K562 (cell line): ENCODE results near the gene NEFH. TPM values are rescaled to one million over a fixed set of nuclear protein-coding genes. Genes with fewer than 3 reads are reported as not detected.

Experiments used
- ATAC-seq: fragments of 200-7000 bp; cut with Tn5 transposase; 3 replicates; pipeline ENCODE4 v1.9.1; 2020; ENCODE audit warnings: moderate library complexity
- BruUV-seq: library from RNA; stranded (reverse); fragments of 400-500 nt; replicated peaks from 2 replicates; lab custom pipeline; 2021; lab: Mats Ljungman, UMichigan
- CTCF ChIA-PET: fragments of 300-600 bp; formaldehyde crosslinking; extraction: SDS; loops from one replicate; lab custom pipeline; 2021; ENCODE audit warnings: low intra/inter-chr PET ratio; lab: Yijun Ruan, JAX
- POLR2A ChIA-PET: fragments of 300-600, 350-650 bp; sonication (Branson Sonifier 250); formaldehyde crosslinking; extraction: SDS; loops from one replicate; lab custom pipeline; 2021; ENCODE audit warnings: antibody characterized with exemption, inconsistent platforms; lab: Yijun Ruan, JAX
- DNase-seq, 4 experiments: peaks; one replicate each; pipeline versions ENCODE4 v3.0.0 to v3.0.0-alpha.2; 2011 to 2018; ENCODE audit warnings: low spot score in 3 of 4, mixed read lengths in 3 of 4; ENCODE audit errors: extremely low read depth in 1 of 4
- FAIRE-seq: peaks from 2 replicates; lab custom pipeline; 2011; peaks lifted over from hg19 to GRCh38; lab: Jason Lieb, UNC
- H2AFZ ChIP-seq: 2 replicates; pipeline ENCODE4 v1.6.0; 2011; ENCODE audit warnings: low read depth, low read length, control low read depth, inconsistent platforms
- H3K27ac ChIP-seq: fragments of 200-600 bp; 3 replicates; pipeline ENCODE4 v1.8.0; 2011; ENCODE audit warnings: low read depth, mild to moderate bottlenecking, control low read depth, inconsistent platforms, low read length, moderate library complexity, mixed read lengths; ENCODE audit errors: extremely low read depth
- H3K27me3 ChIP-seq, 2 experiments: fragments of 300-600 bp in 1 of 2; 2 replicates in 1 of 2; 3 replicates in 1 of 2; pipeline versions ENCODE4 v1.6.0 to v1.8.0; 2011; ENCODE audit warnings: inconsistent platforms in 2 of 2, low read length in 2 of 2, mild to moderate bottlenecking in 1 of 2, mixed read lengths in 1 of 2, moderate library complexity in 1 of 2; ENCODE audit not compliant: control insufficient read depth in 2 of 2, insufficient read depth in 2 of 2
- H3K36me3 ChIP-seq: fragments of 300-600 bp; 3 replicates; pipeline ENCODE4 v1.8.0; 2011; ENCODE audit warnings: mild to moderate bottlenecking, low read length, inconsistent platforms; ENCODE audit not compliant: control insufficient read depth, insufficient read depth
- H3K4me1 ChIP-seq, 2 experiments: fragments of 200-600 bp in 1 of 2; replicated peaks in 1 of 2; 2 replicates in 1 of 2; 3 replicates in 1 of 2; pipeline versions ENCODE4 v1.5.1 to v1.8.0; 2011; ENCODE audit warnings: inconsistent platforms in 2 of 2, low read length in 2 of 2, mild to moderate bottlenecking in 1 of 2, mixed read lengths in 1 of 2, moderate library complexity in 1 of 2; ENCODE audit not compliant: control insufficient read depth in 2 of 2, insufficient read depth in 2 of 2
- H3K4me2 ChIP-seq: 2 replicates; pipeline ENCODE4 v1.6.1; 2011; ENCODE audit warnings: low read length, control low read depth, inconsistent platforms, mixed read lengths; ENCODE audit not compliant: insufficient read depth
- H3K4me3 ChIP-seq: fragments of 200-600 bp; sonication (generic), shearing (Covaris generic); 2 replicates; pipeline ENCODE4 v1.5.1; 2016; ENCODE audit warnings: control low read depth, inconsistent platforms
- H3K79me2 ChIP-seq: fragments of 200-600 bp; 3 replicates; pipeline ENCODE4 v1.8.0; 2011; ENCODE audit warnings: low read length, inconsistent platforms; ENCODE audit not compliant: control insufficient read depth, insufficient read depth
- H3K9ac ChIP-seq, 2 experiments: 2 replicates each; pipeline versions ENCODE4 v1.6.0 to v1.6.1; 2011; ENCODE audit warnings: low read depth in 2 of 2, low read length in 2 of 2, control low read depth in 1 of 2, inconsistent platforms in 1 of 2, mild to moderate bottlenecking in 1 of 2, mixed read lengths in 1 of 2; ENCODE audit not compliant: insufficient read depth in 1 of 2
- H3K9me1 ChIP-seq: one replicate; pipeline ENCODE4 v1.6.0; 2011; ENCODE audit warnings: inconsistent platforms, mild to moderate bottlenecking, low read length, moderate library complexity; ENCODE audit not compliant: control insufficient read depth, insufficient read depth
- H3K9me3 ChIP-seq: replicated peaks from 2 replicates; pipeline ENCODE4 v1.5.1; 2011; ENCODE audit warnings: low read depth, low read length, inconsistent platforms; ENCODE audit not compliant: control insufficient read depth, insufficient read depth
- H4K20me1 ChIP-seq: replicated peaks from 2 replicates; pipeline ENCODE4 v1.6.1; 2011; ENCODE audit warnings: low read length, inconsistent platforms, mixed read lengths; ENCODE audit not compliant: control insufficient read depth, insufficient read depth
- CHD2 ChIP-seq: IDR thresholded peaks from 2 replicates; pipeline ENCODE4 v1.6.1; 2011; ENCODE audit warnings: low read depth, low read length
- MED1 ChIP-seq: sonication (generic); formaldehyde crosslinking; IDR thresholded peaks from 2 replicates; pipeline ENCODE4 v1.8.1; 2023; ENCODE audit warnings: missing genetic modification reagents, borderline replicate concordance
- STAG1 ChIP-seq: sonication (generic); formaldehyde crosslinking; IDR thresholded peaks from 2 replicates; pipeline ENCODE4 v1.5.0; 2020; ENCODE audit warnings: missing genetic modification reagents, borderline replicate concordance
- TAF7 ChIP-seq: fragments of 450-650 bp; IDR thresholded peaks from 2 replicates; pipeline ENCODE4 v1.6.1; 2016; ENCODE audit warnings: missing genetic modification characterization, missing compliant biosample characterization
- ZNF263 ChIP-seq: sonication (generic); formaldehyde crosslinking; IDR thresholded peaks from 2 replicates; pipeline ENCODE4 v1.8.0; 2022; ENCODE audit warnings: mild to moderate bottlenecking, missing genetic modification reagents, borderline replicate concordance
- WGBS: fragments of 100-300 bp; shearing (Covaris generic); methylation state at CpG from one replicate; pipeline ENCODE4 v1.1.6; 2016; ENCODE audit warnings: low coverage, mixed read lengths; ENCODE audit not compliant: insufficient coverage; ENCODE audit errors: missing lambda C conversion rate; 5-methylcytosine and 5-hydroxymethylcytosine counted together
- in situ Hi-C: fragments of 300-500 bp; cut with MboI; formaldehyde crosslinking; loops from 4 replicates; pipeline ENCODE4 v1.15.0; 2018; ENCODE audit warnings: inconsistent platforms, mixed read lengths
- intact Hi-C: fragments of 100-400 bp; cut with micrococcal nuclease; formaldehyde crosslinking; loops from 2 replicates; pipeline ENCODE4 v1.14.2; 2022
- polyA plus RNA-seq, 8 experiments: library from polyadenylated mRNA; depleted of rRNA in 4 of 8; stranded (reverse) in 5 of 8; unstranded in 3 of 8; fragments of >200 nt; fragmentation: Nextera tagmentation in 2 of 8; fragmentation: Illumina TruSeq in 1 of 8; extraction: Ambion mirVana in 2 of 8; extraction: Trizol in 1 of 8; gene quantifications; 2 replicates each; pipeline versions ENCODE4 v1.2.1 to v1.2.3, GENCODE V29; 2011 to 2014; ENCODE audit warnings: inconsistent platforms in 1 of 8, missing spikeins in 1 of 8
- total RNA-seq, 7 experiments: library from RNA; depleted of rRNA in 6 of 7; stranded (reverse); fragments of >200 nt in 6 of 7; fragmentation: Illumina TruSeq in 2 of 7; extraction: Trizol in 2 of 7; gene quantifications; 2 replicates each; pipeline versions ENCODE4 v1.2.1 to v1.2.3, GENCODE V29; 2011 to 2021; ENCODE audit warnings: low replicate concordance in 1 of 7
- TF ChIP-seq, protein P1 (sequence below), 2 experiments: fragments of 450-650 bp; formaldehyde crosslinking in 1 of 2; IDR thresholded peaks; 2 replicates each; pipeline versions ENCODE4 v1.4.0 to v1.6.1; 2014 to 2020; ENCODE audit warnings: mild to moderate bottlenecking in 2 of 2, borderline replicate concordance in 1 of 2, low read depth in 1 of 2
- TF ChIP-seq, protein P2 (sequence below): fragments of 250-450 bp; sonication (Bioruptor Pico); IDR thresholded peaks from 2 replicates; pipeline ENCODE4 v1.4.0; 2020

The NEFH gene
- total and polyA plus RNA-seq, 9 of the 15 experiments (the other 6 are each of a cell fraction or from before 2014, with no cell fraction given) = 2.3 to 26.9 (median 10.8) TPM

DNA sequence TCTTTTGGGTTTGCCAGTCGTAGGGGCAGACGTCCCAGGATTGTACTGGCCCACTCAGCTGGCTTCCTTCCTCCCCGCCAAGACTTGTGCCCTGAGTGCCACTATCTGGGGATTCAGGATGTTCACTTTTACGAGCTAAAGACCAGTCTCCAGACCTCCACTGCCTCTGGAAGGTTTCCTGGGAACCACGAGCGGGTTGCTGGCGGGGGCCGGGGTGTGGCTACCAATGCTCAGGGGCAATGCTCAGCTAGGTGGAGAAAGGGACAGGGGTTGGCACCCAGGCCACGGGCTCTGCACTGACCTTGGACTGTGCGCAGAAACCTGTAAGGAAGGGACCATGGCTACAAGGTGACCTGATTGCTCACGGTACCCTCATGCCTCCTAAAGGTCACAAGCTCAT is 2.2 kb downstream of the NEFH start:
- ChIA-PET CTCF (interaction anchor here (0.6 kb wide), 1 partner anchor 969 kb away, joined by 3 read pairs; no protein-coding TSS in a partner anchor), POLR2A (interaction anchor here (0.6 kb wide), 1 partner anchor 14 kb away, joined by 3 read pairs; no protein-coding TSS in a partner anchor)
- BruUV-seq = no TSS peak
- Histone ChIP-seq H3K27ac (peak overlapping the region; percentile 68), H3K9ac (peak overlapping the region; percentile 54 to 68), H3K9me3 (no peaks in the 10 kb centered on the region), H4K20me1 (peaks cover 19% of the 10 kb centered on the region; the same call in 1 of the 2 replicates), H2AFZ (peak overlapping the region; percentile 69), H3K36me3 (peaks cover 24% of the 10 kb centered on the region; the same call in 1 of the 3 replicates), H3K9me1 (peaks cover 10% of the 10 kb centered on the region), H3K4me3 (peak overlapping the region; percentile 48), H3K79me2 (peaks cover 39% of the 10 kb centered on the region), H3K4me1 (peaks cover 21 to 48% of the 10 kb centered on the region in 2 experiments; a peak in 4 of 5 replicates), H3K4me2 (peak overlapping the region; percentile 77), H3K27me3 (no peaks in the 10 kb centered on the region)
- WGBS = 39% methylated on average over 10 of the region's 11 CpGs
- no peak for DNase-seq
- FAIRE-seq = no peak
- no peak for ATAC-seq
- intact Hi-C loops = no loop called here
- in situ Hi-C loops = no loop called here
- TF ChIP-seq STAG1 (CRISPR knock-in tag) (no peak), TAF7 (no peak), ZNF263 (CRISPR knock-in tag) (no peak), CHD2 (no peak), MED1 (no peak)
- TF ChIP-seq, protein P1, sequence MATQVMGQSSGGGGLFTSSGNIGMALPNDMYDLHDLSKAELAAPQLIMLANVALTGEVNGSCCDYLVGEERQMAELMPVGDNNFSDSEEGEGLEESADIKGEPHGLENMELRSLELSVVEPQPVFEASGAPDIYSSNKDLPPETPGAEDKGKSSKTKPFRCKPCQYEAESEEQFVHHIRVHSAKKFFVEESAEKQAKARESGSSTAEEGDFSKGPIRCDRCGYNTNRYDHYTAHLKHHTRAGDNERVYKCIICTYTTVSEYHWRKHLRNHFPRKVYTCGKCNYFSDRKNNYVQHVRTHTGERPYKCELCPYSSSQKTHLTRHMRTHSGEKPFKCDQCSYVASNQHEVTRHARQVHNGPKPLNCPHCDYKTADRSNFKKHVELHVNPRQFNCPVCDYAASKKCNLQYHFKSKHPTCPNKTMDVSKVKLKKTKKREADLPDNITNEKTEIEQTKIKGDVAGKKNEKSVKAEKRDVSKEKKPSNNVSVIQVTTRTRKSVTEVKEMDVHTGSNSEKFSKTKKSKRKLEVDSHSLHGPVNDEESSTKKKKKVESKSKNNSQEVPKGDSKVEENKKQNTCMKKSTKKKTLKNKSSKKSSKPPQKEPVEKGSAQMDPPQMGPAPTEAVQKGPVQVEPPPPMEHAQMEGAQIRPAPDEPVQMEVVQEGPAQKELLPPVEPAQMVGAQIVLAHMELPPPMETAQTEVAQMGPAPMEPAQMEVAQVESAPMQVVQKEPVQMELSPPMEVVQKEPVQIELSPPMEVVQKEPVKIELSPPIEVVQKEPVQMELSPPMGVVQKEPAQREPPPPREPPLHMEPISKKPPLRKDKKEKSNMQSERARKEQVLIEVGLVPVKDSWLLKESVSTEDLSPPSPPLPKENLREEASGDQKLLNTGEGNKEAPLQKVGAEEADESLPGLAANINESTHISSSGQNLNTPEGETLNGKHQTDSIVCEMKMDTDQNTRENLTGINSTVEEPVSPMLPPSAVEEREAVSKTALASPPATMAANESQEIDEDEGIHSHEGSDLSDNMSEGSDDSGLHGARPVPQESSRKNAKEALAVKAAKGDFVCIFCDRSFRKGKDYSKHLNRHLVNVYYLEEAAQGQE (IDR thresholded peaks at IDR 0.05; ENCODE audit: borderline replicate concordance) = no peak
- TF ChIP-seq, protein P1 (CRISPR knock-in tag; IDR thresholded peaks at IDR 0.05; ENCODE audit: low read depth) = no peak
- TF ChIP-seq, protein P2, sequence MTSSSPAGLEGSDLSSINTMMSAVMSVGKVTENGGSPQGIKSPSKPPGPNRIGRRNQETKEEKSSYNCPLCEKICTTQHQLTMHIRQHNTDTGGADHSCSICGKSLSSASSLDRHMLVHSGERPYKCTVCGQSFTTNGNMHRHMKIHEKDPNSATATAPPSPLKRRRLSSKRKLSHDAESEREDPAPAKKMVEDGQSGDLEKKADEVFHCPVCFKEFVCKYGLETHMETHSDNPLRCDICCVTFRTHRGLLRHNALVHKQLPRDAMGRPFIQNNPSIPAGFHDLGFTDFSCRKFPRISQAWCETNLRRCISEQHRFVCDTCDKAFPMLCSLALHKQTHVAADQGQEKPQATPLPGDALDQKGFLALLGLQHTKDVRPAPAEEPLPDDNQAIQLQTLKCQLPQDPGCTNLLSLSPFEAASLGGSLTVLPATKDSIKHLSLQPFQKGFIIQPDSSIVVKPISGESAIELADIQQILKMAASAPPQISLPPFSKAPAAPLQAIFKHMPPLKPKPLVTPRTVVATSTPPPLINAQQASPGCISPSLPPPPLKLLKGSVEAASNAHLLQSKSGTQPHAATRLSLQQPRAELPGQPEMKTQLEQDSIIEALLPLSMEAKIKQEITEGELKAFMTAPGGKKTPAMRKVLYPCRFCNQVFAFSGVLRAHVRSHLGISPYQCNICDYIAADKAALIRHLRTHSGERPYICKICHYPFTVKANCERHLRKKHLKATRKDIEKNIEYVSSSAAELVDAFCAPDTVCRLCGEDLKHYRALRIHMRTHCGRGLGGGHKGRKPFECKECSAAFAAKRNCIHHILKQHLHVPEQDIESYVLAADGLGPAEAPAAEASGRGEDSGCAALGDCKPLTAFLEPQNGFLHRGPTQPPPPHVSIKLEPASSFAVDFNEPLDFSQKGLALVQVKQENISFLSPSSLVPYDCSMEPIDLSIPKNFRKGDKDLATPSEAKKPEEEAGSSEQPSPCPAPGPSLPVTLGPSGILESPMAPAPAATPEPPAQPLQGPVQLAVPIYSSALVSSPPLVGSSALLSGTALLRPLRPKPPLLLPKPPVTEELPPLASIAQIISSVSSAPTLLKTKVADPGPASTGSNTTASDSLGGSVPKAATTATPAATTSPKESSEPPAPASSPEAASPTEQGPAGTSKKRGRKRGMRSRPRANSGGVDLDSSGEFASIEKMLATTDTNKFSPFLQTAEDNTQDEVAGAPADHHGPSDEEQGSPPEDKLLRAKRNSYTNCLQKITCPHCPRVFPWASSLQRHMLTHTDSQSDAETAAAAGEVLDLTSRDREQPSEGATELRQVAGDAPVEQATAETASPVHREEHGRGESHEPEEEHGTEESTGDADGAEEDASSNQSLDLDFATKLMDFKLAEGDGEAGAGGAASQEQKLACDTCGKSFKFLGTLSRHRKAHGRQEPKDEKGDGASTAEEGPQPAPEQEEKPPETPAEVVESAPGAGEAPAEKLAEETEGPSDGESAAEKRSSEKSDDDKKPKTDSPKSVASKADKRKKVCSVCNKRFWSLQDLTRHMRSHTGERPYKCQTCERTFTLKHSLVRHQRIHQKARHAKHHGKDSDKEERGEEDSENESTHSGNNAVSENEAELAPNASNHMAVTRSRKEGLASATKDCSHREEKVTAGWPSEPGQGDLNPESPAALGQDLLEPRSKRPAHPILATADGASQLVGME (CRISPR knock-in tag) = no peak
